Measurements from ENCODE around the gene KIF18B. TPM values are rescaled to one million over a fixed set of nuclear protein-coding genes. Genes with fewer than 3 reads are reported as not detected.

KIF18B gene
- total and polyA plus RNA-seq, 2 of the 8 experiments (the other 6 are each of a cell fraction or from before 2014, with no cell fraction given), result 39.0 to 59.4 TPM

DNA sequence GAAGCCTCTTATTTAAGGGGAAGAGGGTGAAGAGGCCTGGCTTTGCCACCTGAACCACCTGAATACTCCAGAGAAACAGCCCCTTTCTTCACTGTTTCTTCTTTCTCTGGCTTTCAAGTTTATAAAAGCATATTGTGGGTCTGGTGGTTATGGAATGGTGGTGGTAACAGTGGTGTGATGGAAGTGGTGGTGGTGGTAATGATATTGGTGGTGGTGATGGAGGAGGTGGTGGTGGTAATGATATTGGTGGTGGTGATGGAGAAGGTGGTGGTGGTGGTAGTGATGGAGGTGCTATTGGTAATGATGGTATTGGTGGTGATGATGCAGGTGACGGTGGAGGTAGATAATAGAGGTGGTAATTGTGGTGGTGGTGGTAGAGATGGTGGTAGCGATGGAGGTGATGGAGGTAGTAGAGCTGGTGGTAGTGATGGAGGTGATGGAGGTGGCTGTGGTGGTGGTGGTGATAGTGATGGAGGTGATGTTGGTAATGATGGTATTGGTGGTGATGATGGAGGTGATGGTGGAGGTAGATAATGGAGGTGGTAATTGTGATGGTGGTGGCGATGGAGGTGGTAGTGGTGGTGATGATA, 34.6 kb upstream of the KIF18B start:
- Histone ChIP-seq H3K23me2 (ENCODE audit: low read depth, low read length) (peaks cover 13% of the 10 kb centered on the region; the same call in 1 of the 2 replicates), H4K91ac (replicated peaks; ENCODE audit: insufficient read length, low read length) (peak overlapping the region; percentile 19), H2BK12ac (ENCODE audit: low read depth, low read length) (no peak overlapping the region), H4K20me1 (replicated peaks in 1 of 2; ENCODE audit: control insufficient read depth in 1 of 2, insufficient read depth in 2 of 2, low read length in 2 of 2) (no peaks in the 10 kb centered on the region), H3K79me1 (ENCODE audit: low read depth, low read length) (no peaks in the 10 kb centered on the region), H3K4me3 (ENCODE audit: extremely low read depth in 1 of 4, insufficient read depth in 2 of 4, low read depth in 3 of 4, low read length in 4 of 4) (no peak overlapping the region), H3K9ac (replicated peaks in 1 of 4; ENCODE audit: extremely low read depth in 1 of 4, low read depth in 3 of 4, low read length in 3 of 4) (no peak overlapping the region), H4K5ac (ENCODE audit: insufficient read length, low read depth, low read length) (no peak overlapping the region), H4K8ac (ENCODE audit: extremely low read depth, insufficient read depth, low read length) (no peak overlapping the region), H3K14ac (ENCODE audit: insufficient read length) (no peak overlapping the region), H3K56ac (replicated peaks; ENCODE audit: insufficient read length, low read depth, low read length) (peak overlapping the region; percentile 95), H2AFZ (ENCODE audit: low read length) (no peak overlapping the region), H3K4me2 (ENCODE audit: insufficient read depth in 1 of 2, low read depth in 2 of 2, low read length in 2 of 2) (no peak overlapping the region), H3K23ac (ENCODE audit: insufficient read length) (no peak overlapping the region), H2BK15ac (ENCODE audit: low read length) (no peak overlapping the region), H3K27me3 (replicated peaks in 1 of 4; ENCODE audit: control insufficient read depth in 3 of 4, extremely low read depth in 1 of 4, insufficient read depth in 3 of 4, low read length in 3 of 4) (peaks cover 0 to 8% (median 4%) of the 10 kb centered on the region in 4 experiments; a peak in 4 of 7 replicates), H3K4ac (replicated peaks; ENCODE audit: insufficient read length, low read depth, low read length) (no peak overlapping the region), H2BK5ac (ENCODE audit: low read depth, low read length) (no peak overlapping the region), H3K9me3 (ENCODE audit: insufficient read depth in 2 of 2, low read depth in 1 of 2, low read length in 1 of 2) (no peaks in the 10 kb centered on the region), H2BK120ac (replicated peaks; ENCODE audit: low read depth, low read length) (no peak overlapping the region), H3K27ac (ENCODE audit: low read depth, low read length) (no peak overlapping the region), H3K18ac (ENCODE audit: extremely low read depth, low read length) (no peak overlapping the region), H3K4me1 (replicated peaks in 1 of 4; ENCODE audit: control insufficient read depth in 3 of 4, insufficient read depth in 4 of 4, low read length in 3 of 4) (peaks cover 0 to 13% (median 8%) of the 10 kb centered on the region in 4 experiments; a peak in 6 of 7 replicates), H3K36me3 (ENCODE audit: control insufficient read depth in 2 of 4, insufficient read depth in 4 of 4, low read length in 3 of 4) (no peaks in the 10 kb centered on the region), H3K79me2 (ENCODE audit: control insufficient read depth in 1 of 2, insufficient read depth in 2 of 2, low read length in 2 of 2) (no peaks in the 10 kb centered on the region), H2BK20ac (ENCODE audit: low read length) (no peak overlapping the region), H2AK5ac (ENCODE audit: low read depth, low read length) (no peak overlapping the region)
- FAIRE-seq (no peak), DNase-seq (ENCODE audit: low read depth in 1 of 2, low spot score in 2 of 2) (no peak)
- 95% methylated on average over 3 of the region's 3 CpGs; no CpG with 5 or more reads in 1 of the 2 experiments for WGBS, 2 experiments (ENCODE audit: extremely low coverage in 1 of 2, insufficient coverage in 1 of 2, insufficient read length in 1 of 2, insufficient replicate concordance in 2 of 2, low coverage in 1 of 2, low lambda C conversion rate in 2 of 2, missing lambda C conversion rate in 1 of 2)
- ChIA-PET CTCF (ENCODE audit: partially characterized antibody) (interaction anchor here (1.3 kb wide), 1 partner anchor 40 kb away, joined by 3 read pairs; no protein-coding TSS in a partner anchor), POLR2A (ENCODE audit: partially characterized antibody) (interaction anchor here (0.7 kb wide), 1 partner anchor 759 kb away, joined by 3 read pairs; no protein-coding TSS in a partner anchor)
- TF ChIP-seq SIN3A (conservative IDR thresholded peaks at IDR 0.05 in 1 of 2, IDR thresholded peaks at IDR 0.05 in 1 of 2; ENCODE audit: low read depth in 1 of 2, low read length in 2 of 2) (no peak), TEAD4 (IDR thresholded peaks at IDR 0.05; ENCODE audit: low read depth, low read length) (no peak), NANOG (IDR thresholded peaks at IDR 0.05; ENCODE audit: insufficient read depth, low read depth, low read length, poor library complexity, severe bottlenecking) (no peak), BRCA1 (IDR thresholded peaks at IDR 0.05; ENCODE audit: low read depth, low read length) (no peak), GABPA (IDR thresholded peaks at IDR 0.05; ENCODE audit: borderline replicate concordance, insufficient read depth, low read length) (no peak), EZH2 (IDR thresholded peaks at IDR 0.05; ENCODE audit: low read depth, low read length, severe bottlenecking) (no peak), BACH1 (IDR thresholded peaks at IDR 0.05; ENCODE audit: low read length) (no peak), SAP30 (IDR thresholded peaks at IDR 0.05; ENCODE audit: insufficient read depth, insufficient replicate concordance, low read length) (no peak), TAF7 (optimal IDR thresholded peaks at IDR 0.05; ENCODE audit: borderline replicate concordance, low read depth, low read length) (no peak), HDAC6 (IDR thresholded peaks at IDR 0.05; ENCODE audit: low read depth, low read length) (no peak), SP4 (IDR thresholded peaks at IDR 0.05; ENCODE audit: low read length) (no peak), CTBP2 (IDR thresholded peaks at IDR 0.05; ENCODE audit: borderline replicate concordance, insufficient read depth, insufficient read length, low read length) (no peak)
